ENCODE data around the gene CDH5.
A peak's percentile ranks its signal among the peaks of the same experiment; 100 is the strongest.

CDH5 gene

GRCh38 chr16:66354034-66354909 is 12.2 kb upstream of the CDH5 start:
- DNase-seq (ENCODE audit: low read depth in 2 of 2) = no peak

- DNase-seq (ENCODE audit: low read depth in 2 of 2) = no peak
Measured at GRCh38 chr16:66355526-66355925, 11.0 kb upstream of the CDH5 start.

DNA sequence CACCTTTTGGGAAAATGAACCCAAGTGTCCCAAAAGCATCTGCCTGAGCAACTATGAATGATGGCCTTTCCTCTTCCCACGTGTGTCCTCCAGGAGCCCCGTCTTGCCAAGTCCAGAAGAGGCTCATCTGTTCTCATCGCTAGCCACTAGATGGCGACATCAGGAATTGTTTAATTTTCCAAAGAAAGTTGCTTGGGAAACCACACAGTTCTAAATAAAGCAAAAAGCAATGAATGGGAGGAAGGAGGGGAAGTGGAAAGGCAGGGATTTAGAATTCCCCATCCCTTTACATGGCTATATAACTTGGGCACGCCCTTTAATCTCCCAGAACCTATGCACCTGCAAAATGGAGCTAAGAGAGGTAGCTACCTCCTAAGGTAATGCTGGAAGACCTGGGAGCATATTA is 9.0 kb upstream of the CDH5 start:
- DNase-seq (ENCODE audit: low read depth in 2 of 2) = peak in 1 of 2 donors; percentile 2

GRCh38 chr16:66358231-66358630 is 8.3 kb upstream of the CDH5 start:
- no peak for DNase-seq (ENCODE audit: low read depth in 2 of 2)

DNA sequence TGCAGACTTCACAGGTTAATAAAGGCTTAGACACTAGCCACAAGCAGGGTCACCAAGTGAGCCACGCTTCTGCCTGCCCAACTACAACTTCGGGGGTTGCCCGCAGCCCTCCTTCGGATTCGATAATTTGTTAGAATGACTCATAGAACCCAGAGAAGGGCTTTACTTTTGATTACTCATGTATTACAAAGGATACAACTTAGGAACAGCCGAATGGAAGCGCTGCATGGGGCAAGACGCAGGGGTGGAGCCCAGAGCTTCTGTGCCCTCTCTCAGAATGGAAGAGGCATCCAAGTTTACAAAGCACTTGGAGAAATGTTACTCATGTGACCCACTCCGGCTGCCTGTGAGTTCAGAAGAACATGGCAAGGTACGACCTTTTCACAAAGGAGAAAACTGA is 7.5 kb upstream of the CDH5 start:
- no peak for DNase-seq (ENCODE audit: low read depth in 2 of 2)

- no peak for DNase-seq (ENCODE audit: low read depth in 2 of 2)
Measured at GRCh38 chr16:66359811-66360608, 6.5 kb upstream of the CDH5 start.

DNA sequence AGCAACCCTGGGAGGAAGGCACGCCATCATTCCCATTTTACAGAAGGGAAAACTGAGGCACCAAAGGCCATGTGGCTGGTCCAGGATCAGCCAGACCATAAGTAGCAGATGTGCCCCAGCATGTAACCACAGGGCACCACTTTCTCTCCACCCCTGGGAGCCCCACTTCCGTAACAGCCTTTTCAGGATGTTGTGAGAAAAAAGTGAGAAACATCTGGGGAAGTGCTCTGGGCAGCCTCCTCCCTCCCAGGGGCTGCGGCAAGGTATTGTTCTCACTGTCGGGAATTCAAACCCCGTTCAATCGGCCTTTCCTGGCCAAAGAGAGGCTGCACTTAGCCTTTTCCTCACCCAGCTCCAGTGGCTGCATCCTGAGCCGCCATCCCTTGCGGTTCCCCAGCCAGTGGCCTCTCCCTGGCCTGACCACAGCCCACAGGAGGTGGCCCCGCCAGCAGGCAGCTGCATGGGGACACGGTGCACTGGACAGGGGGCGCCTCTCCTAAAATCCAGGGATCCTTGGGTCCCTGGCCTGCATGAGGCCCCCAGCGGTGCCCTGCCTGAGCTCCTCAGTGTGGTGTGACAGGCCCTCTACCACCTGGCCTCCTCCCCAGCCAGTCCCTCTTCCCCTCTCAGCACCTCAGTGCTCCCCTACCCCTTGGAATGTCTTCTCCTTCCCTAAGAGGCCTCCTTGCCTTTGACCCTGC is 5.7 kb upstream of the CDH5 start:
- no peak for DNase-seq (ENCODE audit: low read depth in 2 of 2)

GRCh38 chr16:66361604-66362135 is 4.8 kb upstream of the CDH5 start:
- no peak for DNase-seq (ENCODE audit: low read depth in 2 of 2)

DNA sequence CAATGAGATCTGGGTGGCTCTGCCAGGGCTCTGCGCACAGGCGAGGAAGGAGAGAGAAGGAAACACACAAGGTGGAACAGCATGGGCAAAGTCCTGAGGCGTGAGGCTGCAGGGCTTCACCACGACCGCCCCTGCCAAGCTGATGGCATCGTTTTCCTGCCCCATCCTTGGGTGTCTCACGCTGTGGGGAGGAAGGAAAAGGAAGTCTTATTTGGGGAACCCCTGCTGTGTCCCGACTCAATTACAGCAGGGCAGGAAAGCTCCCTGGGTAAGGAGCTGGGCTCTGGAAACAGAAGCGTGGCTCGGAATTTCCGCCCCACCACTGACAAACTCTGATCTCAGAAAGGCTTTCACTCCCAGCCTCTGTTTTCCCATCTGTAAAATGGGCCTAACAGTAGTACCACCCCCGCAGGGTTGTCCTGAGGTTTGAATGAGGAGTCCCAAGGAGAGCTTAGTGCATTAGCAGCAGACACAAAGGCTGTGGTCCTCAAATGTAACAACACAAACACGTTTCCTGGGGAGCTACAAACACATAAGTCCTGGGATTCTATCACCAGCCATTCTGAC is 3.2 kb upstream of the CDH5 start:
- no peak for DNase-seq (ENCODE audit: low read depth in 2 of 2)

- no peak for DNase-seq (ENCODE audit: low read depth in 2 of 2)
Measured at GRCh38 chr16:66364117-66364958, 2.2 kb upstream of the CDH5 start.

- DNase-seq (ENCODE audit: low read depth in 2 of 2) = no peak
Measured at GRCh38 chr16:66364959-66365306, 1.6 kb upstream of the CDH5 start.

GRCh38 chr16:66365651-66366050 is 840 bp upstream of the CDH5 start:
- no peak for DNase-seq (ENCODE audit: low read depth in 2 of 2)

DNA sequence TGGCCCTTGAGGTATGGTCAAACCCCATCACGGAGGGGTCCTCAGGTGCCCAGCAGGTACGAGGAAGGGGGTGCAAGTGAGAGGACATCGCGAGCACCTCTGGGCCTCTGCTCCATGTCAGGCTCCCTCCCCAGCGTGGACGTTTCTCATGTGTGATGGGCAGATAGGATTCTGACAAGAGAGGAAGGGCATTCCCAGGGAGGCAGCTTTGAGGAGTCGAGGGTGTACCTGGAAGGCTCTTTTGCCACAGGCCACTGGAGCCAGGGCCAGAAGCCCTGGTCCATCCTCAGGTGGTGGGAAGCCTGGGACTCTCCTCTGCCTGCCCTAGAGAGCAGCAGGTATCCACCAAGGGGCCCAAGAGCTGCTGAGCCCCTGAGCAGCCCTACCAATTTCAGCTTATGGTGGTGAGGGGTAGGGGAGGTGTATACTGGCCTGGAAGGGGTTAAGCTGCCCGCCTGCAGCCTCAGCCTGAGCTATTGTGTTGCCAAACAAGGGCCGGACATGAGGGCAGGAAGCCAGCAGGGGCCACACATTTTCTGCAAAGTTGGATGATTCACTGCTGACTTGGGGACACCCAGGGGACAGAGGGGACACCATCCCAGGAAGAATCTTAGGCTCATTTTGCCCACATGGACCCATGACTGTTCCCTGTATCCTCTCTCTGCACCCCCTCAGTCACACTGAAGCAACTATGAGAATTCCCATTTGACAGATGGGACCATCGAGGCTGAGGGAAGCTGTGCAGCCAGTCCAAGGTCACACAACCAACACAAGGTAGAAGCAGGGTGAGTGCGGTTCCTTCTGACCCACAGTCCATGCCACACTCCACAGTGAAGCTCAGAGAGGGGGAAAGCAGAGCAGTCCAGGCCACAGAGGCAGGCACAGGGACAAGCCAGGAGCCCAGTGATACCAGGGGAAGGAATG is 1.7 kb downstream of the CDH5 start:
- DNase-seq (ENCODE audit: low read depth in 2 of 2) = no peak

DNA sequence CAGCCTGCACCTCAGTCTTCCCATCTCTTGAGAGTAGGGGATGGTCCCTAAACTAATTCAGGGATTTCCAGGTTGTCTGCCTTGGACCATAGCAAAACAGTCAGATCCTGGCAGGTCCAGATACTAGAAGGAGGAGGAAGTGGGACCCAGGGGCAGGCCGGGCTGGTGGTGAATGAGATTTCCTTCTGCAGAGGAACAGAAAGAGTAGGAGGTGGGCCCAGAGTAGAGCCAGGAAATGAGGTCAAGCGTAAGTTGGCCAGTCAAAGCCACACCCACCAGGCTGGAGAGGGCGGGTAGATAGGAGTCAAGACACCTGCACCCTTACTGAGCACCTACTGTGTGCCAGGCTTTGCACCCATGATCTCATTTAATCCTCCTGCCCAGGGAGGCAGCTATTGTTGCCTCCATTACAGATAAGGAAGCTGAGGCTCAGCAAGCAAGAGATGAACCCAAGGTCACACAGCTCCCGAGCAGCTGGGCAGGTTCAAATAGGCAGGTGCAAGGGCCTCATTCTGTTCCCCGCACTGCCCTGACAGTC is 2.6 kb downstream of the CDH5 start:
- no peak for DNase-seq (ENCODE audit: low read depth in 2 of 2)

DNA sequence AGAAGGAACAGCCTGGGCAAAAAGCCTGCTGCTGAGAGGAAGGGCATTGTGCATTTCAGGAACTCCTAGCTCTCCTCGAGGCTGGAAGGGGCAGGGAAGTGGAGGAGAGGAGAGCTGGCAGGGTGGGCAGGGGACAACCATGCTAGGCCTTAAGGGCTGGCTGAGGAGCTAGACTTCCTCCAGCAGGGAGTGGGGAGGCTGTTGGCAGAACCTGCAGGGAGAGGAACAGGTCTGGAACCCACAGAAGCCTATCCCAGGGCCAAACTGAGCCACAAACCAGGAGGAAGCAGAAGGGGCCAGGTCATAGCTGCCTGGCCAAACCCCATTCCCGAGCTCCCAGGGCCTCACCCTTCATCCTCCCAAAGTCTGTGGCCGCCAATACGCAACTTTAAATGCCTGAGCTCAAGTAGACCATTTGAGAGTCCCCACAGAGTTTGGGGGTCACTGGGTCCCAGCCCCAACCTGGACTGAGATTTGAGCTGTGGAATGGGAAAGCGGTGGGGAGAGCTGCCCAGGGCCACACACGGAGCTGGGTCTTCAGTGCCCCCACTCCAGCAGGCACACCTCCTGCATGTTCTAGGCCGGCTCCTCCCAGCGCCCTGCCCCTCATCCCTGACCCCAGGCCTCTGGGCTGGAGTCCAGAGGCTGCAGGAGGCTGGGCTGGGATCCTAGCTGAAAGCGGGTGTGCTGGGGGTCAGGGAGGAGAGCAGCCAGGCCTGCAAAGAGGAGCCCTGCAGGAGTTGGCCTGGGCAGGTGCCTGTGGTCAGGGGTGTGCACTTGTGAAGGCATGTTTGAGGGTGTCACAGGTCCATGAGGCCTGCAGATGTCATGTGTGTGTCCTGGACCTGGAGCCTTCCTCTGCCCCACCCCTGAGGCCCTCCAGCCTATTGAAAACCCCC is 4.5 kb downstream of the CDH5 start:
- no peak for DNase-seq (ENCODE audit: low read depth in 2 of 2)

GRCh38 chr16:66372078-66372897 is 5.8 kb downstream of the CDH5 start:
- DNase-seq (ENCODE audit: low read depth in 2 of 2) = no peak

DNA sequence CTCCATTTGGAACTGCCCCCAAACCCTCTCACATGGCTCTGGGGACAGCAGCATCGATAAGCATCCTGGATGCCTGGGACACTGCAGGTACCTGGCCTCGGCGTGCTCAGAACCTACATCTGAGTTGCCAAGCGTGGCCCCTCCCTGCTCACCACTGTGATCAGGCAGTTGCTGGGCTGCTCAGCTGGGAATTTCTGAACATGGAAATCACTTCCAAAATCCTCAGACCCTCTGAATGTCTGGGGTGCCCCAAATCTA is 6.3 kb downstream of the CDH5 start:
- DNase-seq (ENCODE audit: low read depth in 2 of 2) = no peak

DNA sequence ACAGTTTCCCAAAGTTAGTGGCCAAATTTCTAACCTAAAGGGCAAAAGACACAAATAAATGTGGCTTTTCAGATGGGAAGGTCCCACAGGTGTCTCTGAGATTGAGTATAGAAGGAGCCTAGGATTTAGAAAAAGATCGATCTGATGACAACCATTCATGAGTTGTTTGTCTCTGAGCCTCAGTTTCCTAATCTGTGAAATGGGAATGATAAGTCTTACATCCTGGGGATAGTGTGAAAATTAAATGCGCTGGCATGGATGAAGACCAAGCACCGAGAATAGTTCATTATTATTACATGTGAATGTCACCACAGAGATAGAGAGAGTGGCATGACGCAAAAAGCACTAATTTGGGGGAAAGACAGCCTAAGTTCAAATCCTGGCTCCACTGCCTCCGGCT is 7.2 kb downstream of the CDH5 start:
- no peak for DNase-seq (ENCODE audit: low read depth in 2 of 2)
